GM18498 (cell line): Measurements from ENCODE around the gene ITGAE.
A peak's percentile ranks its signal among the peaks of the same experiment; 100 is the strongest.

ENCODE experiments used
- ATAC-seq: cut with Tn5 transposase; IDR thresholded peaks from one replicate; pipeline ENCODE4 v1.9.1; 2021; ENCODE audit warnings: mild to moderate bottlenecking, moderate library complexity; ENCODE audit not compliant: unreplicated experiment

The ITGAE gene

GRCh38 chr17:3695723-3696411 is 105.1 kb downstream of the ITGAE start, which contains the start of gene P2RX5:
Gene P2RX5, minus strand, starts transcription at chr17:3696155. Its CDS starts 150 bp downstream, at chr17:3696005.
- no peak for ATAC-seq

DNA sequence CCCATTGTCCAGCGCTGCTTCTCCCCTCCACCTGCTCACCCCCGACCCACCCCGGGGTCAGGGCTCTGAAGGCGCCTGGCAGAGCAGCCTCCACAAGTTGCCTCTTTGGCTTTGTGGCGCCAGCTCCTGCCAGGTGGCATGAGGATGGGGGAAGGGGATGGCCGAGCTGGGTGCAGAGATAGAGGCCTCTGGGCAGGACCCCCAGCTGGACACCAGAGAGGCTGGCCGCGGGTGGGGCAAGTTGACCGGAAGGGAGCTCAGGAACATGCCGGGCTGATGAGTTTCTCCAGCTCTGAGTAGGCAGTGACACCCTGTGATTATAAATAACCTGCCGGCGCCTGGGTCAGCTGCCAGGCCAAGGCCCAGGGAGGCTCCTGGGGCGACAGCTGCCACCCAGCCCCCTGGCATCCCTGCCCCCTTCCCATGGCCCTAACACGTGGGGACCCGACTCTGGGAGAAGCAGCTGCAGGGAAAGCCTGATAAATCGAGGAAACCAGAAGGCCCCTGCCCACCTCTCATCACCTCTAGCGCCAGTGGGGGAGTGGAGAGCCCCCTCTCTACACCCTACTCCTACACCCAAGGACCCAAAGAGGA is 105.8 kb downstream of the ITGAE start:
- no peak for ATAC-seq

DNA sequence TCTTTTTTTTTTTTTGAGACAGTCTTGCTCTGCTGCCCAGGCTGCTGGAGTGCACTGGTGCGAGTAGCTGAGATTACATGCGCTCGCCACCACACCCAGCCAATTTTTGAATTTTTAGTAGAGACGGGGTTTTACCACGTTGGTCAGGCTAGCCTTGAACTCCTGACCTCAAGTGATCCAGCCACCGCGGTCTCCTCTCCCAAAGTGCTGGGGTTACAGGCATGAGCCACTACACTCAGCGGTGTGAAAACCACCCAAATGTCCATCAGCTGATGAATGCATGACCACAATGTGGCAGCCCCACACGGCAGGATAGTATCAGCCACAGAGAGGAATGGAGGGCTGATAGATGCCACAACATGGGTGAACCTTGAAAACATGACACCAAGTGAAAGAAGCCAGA is 107.2 kb downstream of the ITGAE start:
- peak; percentile 59 for ATAC-seq

- no peak for ATAC-seq
Measured at GRCh38 chr17:3693141-3693540, 107.8 kb downstream of the ITGAE start.

DNA sequence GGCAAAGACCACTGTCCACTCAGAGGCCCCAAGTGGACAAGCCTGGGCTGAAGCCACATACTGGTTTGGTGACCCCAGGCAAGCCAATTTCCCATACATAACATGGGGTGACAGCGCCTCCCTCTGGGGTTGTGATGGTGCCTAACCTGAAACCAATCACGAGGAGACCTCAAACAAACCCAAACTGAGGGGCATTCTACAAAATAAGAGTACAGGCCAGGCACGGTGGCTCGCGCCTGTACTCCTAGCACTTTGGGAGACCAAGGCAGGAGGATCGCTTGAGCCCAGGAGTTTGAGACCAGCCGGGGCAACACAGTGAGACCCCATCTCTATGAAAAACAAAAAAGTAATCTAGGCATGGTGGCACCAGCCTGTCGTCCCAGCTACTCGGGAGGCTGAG is 108.6 kb downstream of the ITGAE start:
- ATAC-seq, result no peak

- no peak for ATAC-seq
Measured at GRCh38 chr17:3691617-3692067, 109.3 kb downstream of the ITGAE start.

DNA sequence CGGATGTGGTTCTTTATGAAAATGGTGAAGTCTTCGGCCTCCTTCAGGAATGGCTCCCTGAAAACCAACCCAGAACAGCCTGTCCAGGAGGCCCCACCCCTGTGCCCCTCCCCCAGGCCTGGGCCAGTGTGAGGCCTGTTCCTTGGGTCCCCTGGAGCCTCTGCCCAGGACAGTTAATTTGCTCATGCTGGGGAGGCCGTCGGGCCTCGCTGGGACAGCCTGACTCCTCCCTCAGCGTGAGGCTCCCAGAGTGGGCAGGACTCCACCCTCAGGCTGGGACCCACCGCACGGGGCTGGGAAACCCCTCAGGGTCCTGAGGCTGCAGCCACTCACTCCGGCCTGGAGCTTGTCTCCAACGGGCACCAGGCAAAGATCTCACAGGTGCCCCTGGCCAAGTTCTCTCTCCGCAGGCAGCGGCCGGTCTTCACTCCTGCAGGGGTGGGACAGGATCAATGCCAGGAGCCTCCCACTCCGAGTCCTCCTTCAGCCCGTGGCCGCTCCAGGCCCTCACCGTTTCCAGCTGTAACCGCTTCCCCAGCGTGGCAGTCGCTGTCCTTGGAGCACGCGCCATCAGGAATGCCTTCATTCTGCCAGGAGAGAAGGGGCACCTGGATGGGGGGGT is 110.8 kb downstream of the ITGAE start:
- no peak for ATAC-seq

GRCh38 chr17:3689262-3690093 is 111.5 kb downstream of the ITGAE start:
- ATAC-seq, result no peak

DNA sequence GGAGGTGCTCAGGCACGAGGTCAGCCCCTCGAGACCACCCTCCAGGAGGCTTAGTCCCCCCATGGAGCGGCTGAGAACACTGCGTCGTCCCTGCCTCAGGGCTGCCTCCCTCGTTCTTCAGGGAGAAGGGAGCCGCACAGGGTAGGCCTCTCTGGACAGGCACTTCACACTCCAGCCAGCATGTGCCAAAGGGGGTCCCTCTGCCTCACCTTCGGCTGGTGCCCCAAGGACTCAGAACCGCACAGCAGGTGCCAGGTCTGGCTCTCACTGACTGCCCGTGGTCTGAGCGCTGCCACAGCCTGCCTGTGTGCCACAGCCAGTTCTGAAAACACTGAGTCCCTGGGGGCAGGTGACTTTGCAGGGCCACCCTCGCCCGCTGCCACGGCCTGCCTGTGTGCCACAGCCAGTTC is 112.1 kb downstream of the ITGAE start:
- ATAC-seq, result no peak

GRCh38 chr17:3688027-3688553 is 112.9 kb downstream of the ITGAE start:
- ATAC-seq, result no peak

DNA sequence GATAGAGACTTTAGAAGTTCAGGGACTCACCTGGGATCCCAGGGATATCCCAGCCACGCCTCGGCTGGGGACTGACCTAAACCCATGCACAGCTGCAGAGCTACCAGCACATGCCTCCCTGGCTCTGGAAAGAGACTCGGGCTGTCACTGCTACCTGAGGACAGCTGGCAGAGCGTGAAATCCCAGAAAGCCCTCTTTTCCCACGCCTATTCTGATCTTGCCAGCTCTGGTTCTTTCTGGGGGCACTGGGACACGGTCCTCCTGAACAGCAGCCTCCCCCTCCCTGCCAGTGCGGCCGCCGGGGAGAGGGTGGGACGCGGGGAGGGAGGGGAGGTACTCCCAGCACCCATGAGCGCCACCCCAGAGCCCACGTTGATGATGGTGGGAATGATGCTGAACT is 115.8 kb downstream of the ITGAE start:
- no peak for ATAC-seq

- ATAC-seq, result peak; percentile 80
Measured at GRCh38 chr17:3683054-3683511, 117.9 kb downstream of the ITGAE start.

DNA sequence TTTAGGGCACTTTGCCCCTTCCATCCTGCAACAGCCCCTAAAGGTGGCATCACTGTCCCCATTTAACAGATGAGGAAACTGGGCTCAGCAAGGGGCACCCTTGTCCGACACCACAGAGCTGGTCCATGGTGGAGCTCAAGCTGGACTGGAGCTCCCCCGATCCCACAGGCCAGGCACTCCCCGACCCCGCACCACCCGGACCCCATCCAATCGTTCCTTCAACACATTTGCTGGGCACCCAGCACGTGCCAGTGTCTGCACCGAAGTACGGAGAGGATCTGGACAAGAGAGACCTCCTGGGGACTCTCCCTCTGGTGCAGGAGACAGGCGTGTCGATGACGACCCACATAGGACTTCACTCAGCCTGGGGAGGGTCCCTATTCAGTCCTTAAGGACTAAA is 119.0 kb downstream of the ITGAE start:
- no peak for ATAC-seq

- ATAC-seq, result no peak
Measured at GRCh38 chr17:3681565-3681964, 119.4 kb downstream of the ITGAE start.

GRCh38 chr17:3681057-3681456 is 119.9 kb downstream of the ITGAE start:
- no peak for ATAC-seq

DNA sequence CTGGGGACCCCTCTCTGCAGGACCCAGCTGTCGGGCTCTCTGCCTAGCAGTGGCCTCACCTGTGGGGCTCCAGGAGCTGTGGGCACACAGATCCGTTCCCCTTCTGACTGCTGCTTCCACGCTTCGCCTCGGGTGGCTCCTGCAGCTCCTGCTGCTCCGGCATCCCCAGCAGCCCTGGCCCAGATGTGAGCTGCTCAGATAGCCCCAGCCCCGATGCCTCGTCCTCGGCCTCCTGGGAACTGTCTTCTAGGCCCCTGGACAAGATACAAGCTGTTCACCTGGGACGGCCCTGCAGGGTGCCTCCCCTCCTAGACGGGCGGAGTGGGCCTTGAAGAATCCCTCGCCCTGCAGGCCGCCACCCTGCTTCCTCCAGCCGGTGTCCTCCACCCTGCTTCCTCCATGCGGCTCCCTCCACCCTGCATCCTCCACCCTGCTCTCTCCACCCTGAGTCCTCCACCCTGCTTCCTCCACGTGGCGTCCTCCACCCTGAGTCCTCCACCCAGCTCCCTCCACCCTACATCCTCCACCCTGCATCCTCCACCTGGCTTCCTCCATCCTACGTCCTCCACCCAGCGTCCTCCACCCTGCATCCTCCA is 121.4 kb downstream of the ITGAE start:
- ATAC-seq, result no peak

GRCh38 chr17:3678821-3679530 is 122.0 kb downstream of the ITGAE start:
- ATAC-seq, result no peak

DNA sequence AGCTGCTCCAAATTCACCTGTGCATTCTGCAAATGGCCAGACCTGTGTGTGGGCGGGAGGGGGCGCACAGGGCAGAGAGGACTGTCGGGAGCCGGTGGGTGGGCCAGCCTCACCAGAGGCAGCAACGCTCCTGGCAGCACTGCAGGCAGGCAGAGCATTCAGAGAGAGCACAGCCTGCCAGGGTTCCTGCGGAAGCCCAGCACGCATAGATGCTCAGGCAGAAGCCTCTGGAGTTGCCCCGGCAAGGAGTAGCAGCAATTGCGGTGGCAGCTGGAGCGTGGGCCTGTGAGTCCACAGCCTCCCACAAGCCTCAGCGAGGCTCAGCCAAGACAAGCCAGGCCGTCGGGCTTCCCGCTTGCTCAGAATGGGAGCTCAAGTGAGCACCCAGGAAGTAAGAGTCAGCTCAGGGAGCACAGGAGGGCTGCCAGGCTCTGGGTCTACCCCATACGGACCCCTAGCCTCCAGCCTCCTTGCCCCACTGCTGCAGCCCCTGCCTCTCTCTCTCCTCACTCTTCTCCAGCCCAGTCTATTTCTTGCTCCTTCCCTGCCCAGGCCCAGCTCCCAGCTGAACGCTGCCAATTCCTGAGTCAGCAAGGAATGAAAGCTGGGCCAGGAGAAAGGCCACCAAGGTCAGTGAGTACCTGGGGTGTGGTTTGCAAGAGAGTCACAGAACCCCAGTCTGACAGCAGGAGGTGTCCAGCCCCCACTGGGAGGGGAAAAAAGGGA is 122.7 kb downstream of the ITGAE start:
- ATAC-seq, result no peak

DNA sequence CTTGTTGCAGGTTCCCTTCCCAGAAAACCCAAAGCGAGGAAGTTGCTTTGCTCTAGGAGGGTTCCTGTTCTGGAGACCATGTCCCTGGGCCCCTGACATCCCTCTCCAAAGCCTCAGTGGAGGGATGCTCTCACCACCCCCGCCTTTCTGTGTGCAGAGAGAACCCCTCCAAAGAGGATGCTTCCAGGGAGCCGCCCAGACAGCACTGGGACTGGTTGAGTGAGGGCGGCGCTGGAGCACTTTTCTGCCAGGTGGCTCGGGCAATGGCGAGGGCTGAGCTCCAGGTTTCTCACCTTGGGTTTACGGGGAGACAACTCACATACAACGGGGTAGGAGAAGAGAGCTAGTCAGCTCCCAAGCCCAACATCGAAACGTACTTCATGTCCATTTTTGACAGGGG is 125.1 kb downstream of the ITGAE start:
- ATAC-seq, result no peak
